ENCODE measurements around the gene VWA8.

VWA8 gene

DNA sequence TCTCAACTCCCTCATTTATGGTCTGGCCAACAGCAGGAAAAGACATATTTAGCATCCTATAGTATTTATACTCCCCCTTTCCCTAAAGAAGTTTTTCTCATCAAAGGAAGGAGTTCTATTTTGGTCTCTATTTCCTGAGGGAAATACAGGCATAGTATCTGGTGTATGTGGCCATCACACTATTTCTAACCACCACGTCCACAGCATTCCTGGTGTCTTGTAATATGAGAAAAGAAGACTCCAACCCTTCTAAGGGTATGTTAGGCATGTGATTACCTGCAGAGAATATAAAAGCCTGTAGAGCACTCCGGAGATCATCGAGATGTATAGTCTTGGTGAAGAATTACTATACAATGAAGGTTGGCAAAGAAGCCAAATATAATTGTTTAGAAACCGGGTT is 137.4 kb downstream of the VWA8 start:
- H3K36me3 ChIP-seq (ENCODE audit: control insufficient read depth in 2 of 2, insufficient read depth in 1 of 2, low read length in 2 of 2), result peaks cover 0 to 7% of the 10 kb centered on the region in 2 experiments; a peak in 1 of 3 replicates
- H3K4me1 ChIP-seq (ENCODE audit: control insufficient read depth, insufficient read depth, low read length), result no peaks in the 10 kb centered on the region
- no peak overlapping the region for H3K27ac ChIP-seq (ENCODE audit: extremely low read depth, low read depth, low read length)
- H3K4me3 ChIP-seq (ENCODE audit: low read depth, low read length), result no peak overlapping the region
- TF ChIP-seq ZNF48 (tag by site-specific recombination; IDR thresholded peaks at IDR 0.05), result no peak
- no peak for TF ChIP-seq ZNF76 (tag by site-specific recombination; IDR thresholded peaks at IDR 0.05; ENCODE audit: borderline replicate concordance, low read depth)
- TF ChIP-seq GLIS2 (tag by site-specific recombination; IDR thresholded peaks at IDR 0.05), result no peak
- no peak for TF ChIP-seq SETDB1 (IDR thresholded peaks at IDR 0.05; ENCODE audit: insufficient read length, low read length)
- TF ChIP-seq ZNF768 (tag by site-specific recombination; IDR thresholded peaks at IDR 0.05), result no peak
- TF ChIP-seq ZBTB20 (tag by site-specific recombination; IDR thresholded peaks at IDR 0.05), result no peak
- TF ChIP-seq RBAK (tag by site-specific recombination; IDR thresholded peaks at IDR 0.05), result no peak
- no peak for TF ChIP-seq PRDM4 (tag by site-specific recombination; IDR thresholded peaks at IDR 0.05)
- no peak for TF ChIP-seq ZNF239 (tag by site-specific recombination; IDR thresholded peaks at IDR 0.05)
- TF ChIP-seq ZNF747 (tag by site-specific recombination; IDR thresholded peaks at IDR 0.05), result no peak
- TF ChIP-seq HOXA7 (CRISPR knock-in tag; IDR thresholded peaks at IDR 0.05; ENCODE audit: borderline replicate concordance), result no peak
- no peak for TF ChIP-seq ZNF16 (tag by site-specific recombination; IDR thresholded peaks at IDR 0.05; ENCODE audit: low read depth)
- no peak for TF ChIP-seq ZNF324 (tag by site-specific recombination; IDR thresholded peaks at IDR 0.05)
- TF ChIP-seq KLF8 (tag by site-specific recombination; IDR thresholded peaks at IDR 0.05), result no peak
- TF ChIP-seq ZNF621 (tag by site-specific recombination; IDR thresholded peaks at IDR 0.05), result no peak
- TF ChIP-seq KLF10 (tag by site-specific recombination; IDR thresholded peaks at IDR 0.05), result no peak
- TF ChIP-seq ZNF555 (tag by site-specific recombination; conservative IDR thresholded peaks at IDR 0.05), result no peak
- TF ChIP-seq KLF7 (tag by site-specific recombination; IDR thresholded peaks at IDR 0.05; ENCODE audit: borderline replicate concordance), result no peak
- ChIA-PET CTCF (interaction anchor here (1.2 kb wide), 1 partner anchor 33 kb away, joined by 3 read pairs; no protein-coding TSS in a partner anchor), POLR2A (no interaction called here)
- H3K9me3 ChIP-seq (ENCODE audit: control insufficient read depth, insufficient read depth, low read depth, low read length), result no peaks in the 10 kb centered on the region

GRCh38 chr13:41822560-41822959 is 138.3 kb downstream of the VWA8 start:
- TF ChIP-seq ZNF837 (tag by site-specific recombination; IDR thresholded peaks at IDR 0.05), result no peak
- no peak for TF ChIP-seq ZNF747 (tag by site-specific recombination; IDR thresholded peaks at IDR 0.05)
- TF ChIP-seq ZNF558 (tag by site-specific recombination; IDR thresholded peaks at IDR 0.05), result no peak
- TF ChIP-seq ATF2 (tag by site-specific recombination; IDR thresholded peaks at IDR 0.05; ENCODE audit: low read depth), result peak; percentile 79
- no peak for TF ChIP-seq ZNF433 (tag by site-specific recombination; IDR thresholded peaks at IDR 0.05; ENCODE audit: low read depth)
- ChIA-PET CTCF (no interaction called here), POLR2A (no interaction called here)
- no peak overlapping the region for H3K4me3 ChIP-seq (ENCODE audit: low read depth, low read length)
- H3K27ac ChIP-seq (ENCODE audit: extremely low read depth, low read depth, low read length), result no peak overlapping the region
- no peaks in the 10 kb centered on the region for H3K9me3 ChIP-seq (ENCODE audit: control insufficient read depth, insufficient read depth, low read depth, low read length)
- peaks cover 0 to 8% of the 10 kb centered on the region in 2 experiments; a peak in 2 of 3 replicates for H3K36me3 ChIP-seq (ENCODE audit: control insufficient read depth in 2 of 2, insufficient read depth in 1 of 2, low read length in 2 of 2)
- no peaks in the 10 kb centered on the region for H3K4me1 ChIP-seq (ENCODE audit: control insufficient read depth, insufficient read depth, low read length)
